Parathyroid adenoma (tissue), 2 donors: ENCODE results near the gene KDM5B.
"Not testable (repeated sequence)": the region's sequence is repeated elsewhere in the genome, so short reads cannot be mapped to it uniquely, and the experiment has no call there.

Source experiments
- H2AFZ ChIP-seq: fragments of 300-600 bp; sonication (generic); one replicate; pipeline ENCODE4 v1.7.0; 2017; ENCODE audit warnings: antibody characterized with exemption, mild to moderate bottlenecking
- H3K27ac ChIP-seq: fragments of 300-600 bp; sonication (generic); one replicate; pipeline ENCODE4 v1.7.0; 2017
- H3K27me3 ChIP-seq: fragments of 300-600 bp; sonication (generic); one replicate; pipeline ENCODE4 v1.7.0; 2017; ENCODE audit warnings: low read length; ENCODE audit not compliant: control insufficient read depth, insufficient read depth
- H3K36me3 ChIP-seq: fragments of 300-600 bp; sonication (generic); one replicate; pipeline ENCODE4 v1.7.0; 2017; ENCODE audit warnings: low read length; ENCODE audit not compliant: control insufficient read depth, insufficient read depth
- H3K4me1 ChIP-seq: fragments of 300-600 bp; sonication (generic); one replicate; pipeline ENCODE4 v1.7.0; 2017; ENCODE audit warnings: control low read depth
- H3K4me2 ChIP-seq: fragments of 300-600 bp; sonication (generic); one replicate; pipeline ENCODE4 v1.7.0; 2017; ENCODE audit warnings: low read length
- H3K4me3 ChIP-seq: fragments of 300-600 bp; sonication (generic); one replicate; pipeline ENCODE4 v1.7.0; 2017; ENCODE audit warnings: low read depth, low read length
- H3K79me2 ChIP-seq: fragments of 300-600 bp; sonication (generic); one replicate; pipeline ENCODE4 v1.7.0; 2017; ENCODE audit warnings: control low read depth
- H3K9ac ChIP-seq: fragments of 300-600 bp; sonication (generic); one replicate; pipeline ENCODE4 v1.7.0; 2017; ENCODE audit warnings: mild to moderate bottlenecking
- H3K9me3 ChIP-seq: fragments of 300-600 bp; sonication (generic); one replicate; pipeline ENCODE4 v1.7.0; 2017; ENCODE audit warnings: low read length; ENCODE audit not compliant: control insufficient read depth
- TF ChIP-seq, protein P1 (sequence below): fragments of 300-600 bp; sonication (generic); IDR thresholded peaks from one replicate; pipeline ENCODE4 v1.7.0; 2017; ENCODE audit warnings: antibody characterized with exemption, mild to moderate bottlenecking
- donor health status: primary hyperparathyroidism.

The KDM5B gene

GRCh38 chr1:202742496-202742895 is 65.7 kb downstream of the KDM5B start:
- Histone ChIP-seq H3K36me3 (no peaks in the 10 kb centered on the region), H3K4me3 (no peak overlapping the region)
- TF ChIP-seq, protein P1, sequence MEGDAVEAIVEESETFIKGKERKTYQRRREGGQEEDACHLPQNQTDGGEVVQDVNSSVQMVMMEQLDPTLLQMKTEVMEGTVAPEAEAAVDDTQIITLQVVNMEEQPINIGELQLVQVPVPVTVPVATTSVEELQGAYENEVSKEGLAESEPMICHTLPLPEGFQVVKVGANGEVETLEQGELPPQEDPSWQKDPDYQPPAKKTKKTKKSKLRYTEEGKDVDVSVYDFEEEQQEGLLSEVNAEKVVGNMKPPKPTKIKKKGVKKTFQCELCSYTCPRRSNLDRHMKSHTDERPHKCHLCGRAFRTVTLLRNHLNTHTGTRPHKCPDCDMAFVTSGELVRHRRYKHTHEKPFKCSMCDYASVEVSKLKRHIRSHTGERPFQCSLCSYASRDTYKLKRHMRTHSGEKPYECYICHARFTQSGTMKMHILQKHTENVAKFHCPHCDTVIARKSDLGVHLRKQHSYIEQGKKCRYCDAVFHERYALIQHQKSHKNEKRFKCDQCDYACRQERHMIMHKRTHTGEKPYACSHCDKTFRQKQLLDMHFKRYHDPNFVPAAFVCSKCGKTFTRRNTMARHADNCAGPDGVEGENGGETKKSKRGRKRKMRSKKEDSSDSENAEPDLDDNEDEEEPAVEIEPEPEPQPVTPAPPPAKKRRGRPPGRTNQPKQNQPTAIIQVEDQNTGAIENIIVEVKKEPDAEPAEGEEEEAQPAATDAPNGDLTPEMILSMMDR: no peak

DNA sequence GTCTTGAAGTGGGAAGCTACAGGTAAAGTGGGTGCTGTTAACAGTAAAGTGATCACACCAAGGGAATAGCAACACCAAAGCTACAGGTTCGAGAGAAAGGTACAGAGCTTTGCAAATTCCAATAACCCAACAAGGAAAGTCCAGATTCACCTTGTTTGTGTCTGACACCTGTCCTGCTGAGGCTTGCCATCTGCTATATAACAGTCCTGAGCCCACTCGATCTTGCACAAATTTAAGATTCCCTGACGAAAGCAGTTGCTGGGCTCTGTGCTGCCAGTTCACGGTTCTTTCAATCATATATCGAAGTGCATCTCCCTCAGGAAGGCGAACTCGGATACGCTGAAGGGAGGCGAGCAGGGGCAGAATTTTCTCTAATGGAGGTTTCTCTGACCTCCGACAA is 75.0 kb downstream of the KDM5B start:
- H3K27me3 ChIP-seq: no peaks in the 10 kb centered on the region
- no peaks in the 10 kb centered on the region for H3K79me2 ChIP-seq
- H3K4me2 ChIP-seq: no peak overlapping the region
- H3K27ac ChIP-seq: no peak overlapping the region
- H2AFZ ChIP-seq: no peak overlapping the region
- TF ChIP-seq, protein P1: no peak
- no peak overlapping the region for H3K9ac ChIP-seq
- no peaks in the 10 kb centered on the region for H3K36me3 ChIP-seq
- no peak overlapping the region for H3K4me3 ChIP-seq
- no peaks in the 10 kb centered on the region for H3K4me1 ChIP-seq
- no peaks in the 10 kb centered on the region for H3K9me3 ChIP-seq

More at GRCh38 chr1:202742496-202742895, 65.7 kb downstream of the KDM5B start:
- H3K4me2 ChIP-seq: no peak overlapping the region
- H3K9ac ChIP-seq: no peak overlapping the region
- H3K27ac ChIP-seq: no peak overlapping the region
- no peaks in the 10 kb centered on the region for H3K79me2 ChIP-seq
- no peaks in the 10 kb centered on the region for H3K27me3 ChIP-seq
- H3K9me3 ChIP-seq: no peaks in the 10 kb centered on the region
- H3K4me1 ChIP-seq: no peaks in the 10 kb centered on the region
- no peak overlapping the region for H2AFZ ChIP-seq

DNA sequence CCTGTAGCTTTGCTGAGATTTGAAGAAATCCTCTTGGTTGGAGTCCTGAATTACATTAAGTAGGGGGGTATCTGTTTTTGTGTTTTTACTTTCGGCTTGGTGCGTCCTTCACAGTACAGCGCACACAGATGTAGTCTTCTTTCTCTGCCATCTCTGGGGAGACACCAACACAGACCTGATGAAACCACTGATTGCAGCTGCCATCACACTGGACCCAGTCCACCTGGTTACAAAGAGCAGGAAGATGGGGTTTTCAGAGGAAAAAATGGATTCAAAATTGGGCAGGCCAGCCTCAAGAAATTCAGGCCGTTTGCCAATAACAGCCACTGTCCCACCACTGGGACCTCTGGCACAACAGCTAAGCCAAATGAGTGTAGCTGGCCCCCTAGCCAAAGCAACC is 79.3 kb downstream of the KDM5B start:
- Histone ChIP-seq H3K4me1 (no peaks in the 10 kb centered on the region), H2AFZ (no peak overlapping the region), H3K9ac (no peak overlapping the region), H3K79me2 (no peaks in the 10 kb centered on the region), H3K27ac (no peak overlapping the region), H3K4me2 (no peak overlapping the region), H3K27me3 (no peaks in the 10 kb centered on the region), H3K9me3 (no peaks in the 10 kb centered on the region), H3K4me3 (no peak overlapping the region), H3K36me3 (no peaks in the 10 kb centered on the region)
- TF ChIP-seq, protein P1: no peak

DNA sequence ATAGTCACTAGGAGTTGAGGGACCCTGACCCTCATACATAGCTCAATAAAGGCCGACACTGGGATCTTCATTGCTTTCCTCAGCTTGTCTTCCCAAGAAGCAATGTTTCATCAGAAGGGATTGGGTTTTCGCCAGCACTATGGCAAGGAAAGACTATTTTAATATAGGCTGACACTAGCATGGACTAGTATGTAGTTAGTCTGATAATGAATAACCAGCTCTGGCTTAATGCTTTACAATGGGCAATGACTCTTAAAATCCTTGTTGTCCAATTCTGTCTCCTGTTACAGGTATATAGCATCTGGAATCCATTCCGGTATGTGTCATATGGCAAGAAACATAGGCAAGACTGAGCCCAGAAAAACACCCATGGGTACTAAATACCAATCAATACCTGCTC is 82.7 kb downstream of the KDM5B start:
- TF ChIP-seq, protein P1: no peak
- Histone ChIP-seq H3K4me1 (no peaks in the 10 kb centered on the region), H3K9ac (no peak overlapping the region), H3K27me3 (no peaks in the 10 kb centered on the region), H3K4me2 (no peak overlapping the region), H3K9me3 (no peaks in the 10 kb centered on the region), H2AFZ (no peak overlapping the region), H3K27ac (no peak overlapping the region), H3K36me3 (no peaks in the 10 kb centered on the region), H3K4me3 (no peak overlapping the region), H3K79me2 (no peaks in the 10 kb centered on the region)

GRCh38 chr1:202723708-202724107 is 84.5 kb downstream of the KDM5B start:
- Histone ChIP-seq H3K27ac (no peak overlapping the region), H3K4me2 (no peak overlapping the region), H3K4me3 (no peak overlapping the region), H3K9me3 (no peaks in the 10 kb centered on the region), H3K36me3 (no peaks in the 10 kb centered on the region), H3K9ac (no peak overlapping the region), H3K27me3 (no peaks in the 10 kb centered on the region), H2AFZ (no peak overlapping the region), H3K79me2 (no peaks in the 10 kb centered on the region), H3K4me1 (no peaks in the 10 kb centered on the region)
- TF ChIP-seq, protein P1: no peak

DNA sequence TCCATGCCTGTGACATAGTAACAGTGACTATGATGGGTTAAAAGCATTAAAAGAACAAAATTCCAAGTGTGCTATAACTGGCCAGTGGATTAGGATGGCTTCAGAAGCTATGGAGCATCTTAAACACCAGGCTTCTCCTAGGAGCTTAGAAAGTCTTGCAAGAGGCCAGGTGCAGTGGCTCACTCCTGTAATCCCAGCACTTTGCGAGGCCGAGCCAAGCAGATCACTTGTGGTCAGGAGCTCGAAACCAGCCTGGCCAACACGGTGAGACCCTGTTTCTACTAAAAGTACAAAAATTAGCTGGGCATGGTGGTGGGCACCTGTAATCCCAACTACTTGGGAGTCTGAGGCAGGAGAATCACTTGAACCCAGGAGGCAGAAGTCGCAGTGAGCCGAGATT is 85.2 kb downstream of the KDM5B start:
- H3K79me2 ChIP-seq, H3K4me1 ChIP-seq, H3K9ac ChIP-seq, H3K4me3 ChIP-seq, H2AFZ ChIP-seq, H3K27me3 ChIP-seq, H3K4me2 ChIP-seq, H3K36me3 ChIP-seq, H3K27ac ChIP-seq, H3K9me3 ChIP-seq: not testable (repeated sequence)
